Epidermal melanocyte (primary cell): ENCODE data around the gene CDH4.

Experiments
- DNase-seq: peaks from one replicate; pipeline ENCODE4 v3.0.0; 2011; ENCODE audit warnings: low spot score; ENCODE audit not compliant: insufficient read length

Gene CDH4

GRCh38 chr20:61761453-61762166 is 509.5 kb downstream of the CDH4 start:
- DNase-seq: no peak

- DNase-seq: no peak
These were observed 510.2 kb downstream of the CDH4 start for GRCh38 chr20:61762167-61762710.

GRCh38 chr20:61762886-61763739 is 511.1 kb downstream of the CDH4 start:
- DNase-seq: no peak

- no peak for DNase-seq
These were observed 511.8 kb downstream of the CDH4 start for GRCh38 chr20:61763740-61764400.

- DNase-seq: no peak
These were observed 512.5 kb downstream of the CDH4 start for GRCh38 chr20:61764471-61765025.

- DNase-seq: no peak
These were observed 513.2 kb downstream of the CDH4 start for GRCh38 chr20:61765081-61765870.

- no peak for DNase-seq
These were observed 514.0 kb downstream of the CDH4 start for GRCh38 chr20:61765871-61766654.

GRCh38 chr20:61766921-61767610 is 515.0 kb downstream of the CDH4 start:
- DNase-seq: no peak

GRCh38 chr20:61767761-61768494 is 515.9 kb downstream of the CDH4 start:
- DNase-seq: no peak

- no peak for DNase-seq
These were observed 516.7 kb downstream of the CDH4 start for GRCh38 chr20:61768571-61769285.

- no peak for DNase-seq
These were observed 517.3 kb downstream of the CDH4 start for GRCh38 chr20:61769286-61769832.

GRCh38 chr20:61770113-61770585 is 518.1 kb downstream of the CDH4 start:
- DNase-seq: no peak

- DNase-seq: no peak
These were observed 519.8 kb downstream of the CDH4 start for GRCh38 chr20:61771805-61772350.

GRCh38 chr20:61772828-61773631 is 521.0 kb downstream of the CDH4 start:
- no peak for DNase-seq

- no peak for DNase-seq
These were observed 522.0 kb downstream of the CDH4 start for GRCh38 chr20:61773926-61774587.

- DNase-seq: no peak
These were observed 523.4 kb downstream of the CDH4 start for GRCh38 chr20:61775423-61775822.
